VCaP (cell line): Measurements from ENCODE around the gene SMYD2.

Experiments
- H3K27ac ChIP-seq: fragments of 450-650 bp; 2 replicates; pipeline ENCODE4 v1.5.1; 2017
- CTCF ChIP-seq: fragments of 450-650 bp; conservative IDR thresholded peaks from 2 replicates; pipeline ENCODE4 v1.5.1; 2017; ENCODE audit warnings: mild to moderate bottlenecking, moderate library complexity

Gene SMYD2

GRCh38 chr1:214360116-214360515 is 79.2 kb downstream of the SMYD2 start:
- TF ChIP-seq CTCF, result no peak
- H3K27ac ChIP-seq, result no peak overlapping the region

GRCh38 chr1:214360525-214361164 is 79.7 kb downstream of the SMYD2 start:
- H3K27ac ChIP-seq, result no peak overlapping the region
- no peak for TF ChIP-seq CTCF

GRCh38 chr1:214361636-214362035 is 80.7 kb downstream of the SMYD2 start:
- H3K27ac ChIP-seq, result no peak overlapping the region
- no peak for TF ChIP-seq CTCF

- TF ChIP-seq CTCF, result no peak
- H3K27ac ChIP-seq, result no peak overlapping the region
Measured at GRCh38 chr1:214362188-214362882, 81.4 kb downstream of the SMYD2 start.

- no peak for TF ChIP-seq CTCF
- H3K27ac ChIP-seq, result no peak overlapping the region
Measured at GRCh38 chr1:214363386-214363785, 82.4 kb downstream of the SMYD2 start.

DNA sequence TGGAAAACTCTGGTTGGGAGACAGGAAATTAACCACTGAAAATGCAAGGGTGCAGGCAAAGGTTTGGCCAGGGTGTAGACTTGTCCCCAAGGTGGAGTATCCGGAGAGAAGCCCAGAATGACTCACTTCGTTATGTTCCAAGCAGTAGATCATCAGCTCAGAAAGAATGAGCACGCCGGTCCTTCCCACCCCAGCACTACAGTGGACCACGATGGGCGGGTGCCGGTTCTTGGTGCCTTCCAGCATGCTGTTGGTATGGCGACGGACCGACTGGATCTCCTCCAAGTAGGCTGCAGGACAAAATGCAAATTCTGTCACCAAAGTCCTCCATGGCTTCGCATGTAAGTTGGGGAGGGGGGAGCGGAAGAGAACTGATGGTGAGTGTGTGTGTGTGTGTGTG is 83.4 kb downstream of the SMYD2 start:
- no peak for TF ChIP-seq CTCF
- H3K27ac ChIP-seq, result no peak overlapping the region

GRCh38 chr1:214364786-214365295 is 83.9 kb downstream of the SMYD2 start:
- no peak for TF ChIP-seq CTCF
- H3K27ac ChIP-seq, result no peak overlapping the region
